ENCODE measurements around the gene TCERG1.

- TF ChIP-seq CTCF (IDR thresholded peaks at IDR 0.05) = no peak
- TF ChIP-seq EP300 (IDR thresholded peaks at IDR 0.05; ENCODE audit: low read depth) = no peak
Observed at GRCh38 chr5:146528236-146528635, 81.1 kb downstream of the TCERG1 start.

Data from transverse colon (tissue), 3 donors.